GM18498 (cell line): ENCODE data around the gene SFMBT2.
"Not testable (repeated sequence)": the region's sequence is repeated elsewhere in the genome, so short reads cannot be mapped to it uniquely, and the experiment has no call there.

Experiments
- ATAC-seq: cut with Tn5 transposase; IDR thresholded peaks from one replicate; pipeline ENCODE4 v1.9.1; 2021; ENCODE audit warnings: mild to moderate bottlenecking, moderate library complexity; ENCODE audit not compliant: unreplicated experiment

The SFMBT2 gene

GRCh38 chr10:7403620-7404019 is 7.2 kb downstream of the SFMBT2 start:
- ATAC-seq = no peak

- ATAC-seq = no peak
Observed at GRCh38 chr10:7401782-7402181, 9.1 kb downstream of the SFMBT2 start.

- no peak for ATAC-seq
Observed at GRCh38 chr10:7401156-7401555, 9.7 kb downstream of the SFMBT2 start.

- ATAC-seq = no peak
Observed at GRCh38 chr10:7400068-7400715, 10.6 kb downstream of the SFMBT2 start.

- ATAC-seq = no peak
Observed at GRCh38 chr10:7399533-7399932, 11.3 kb downstream of the SFMBT2 start.

DNA sequence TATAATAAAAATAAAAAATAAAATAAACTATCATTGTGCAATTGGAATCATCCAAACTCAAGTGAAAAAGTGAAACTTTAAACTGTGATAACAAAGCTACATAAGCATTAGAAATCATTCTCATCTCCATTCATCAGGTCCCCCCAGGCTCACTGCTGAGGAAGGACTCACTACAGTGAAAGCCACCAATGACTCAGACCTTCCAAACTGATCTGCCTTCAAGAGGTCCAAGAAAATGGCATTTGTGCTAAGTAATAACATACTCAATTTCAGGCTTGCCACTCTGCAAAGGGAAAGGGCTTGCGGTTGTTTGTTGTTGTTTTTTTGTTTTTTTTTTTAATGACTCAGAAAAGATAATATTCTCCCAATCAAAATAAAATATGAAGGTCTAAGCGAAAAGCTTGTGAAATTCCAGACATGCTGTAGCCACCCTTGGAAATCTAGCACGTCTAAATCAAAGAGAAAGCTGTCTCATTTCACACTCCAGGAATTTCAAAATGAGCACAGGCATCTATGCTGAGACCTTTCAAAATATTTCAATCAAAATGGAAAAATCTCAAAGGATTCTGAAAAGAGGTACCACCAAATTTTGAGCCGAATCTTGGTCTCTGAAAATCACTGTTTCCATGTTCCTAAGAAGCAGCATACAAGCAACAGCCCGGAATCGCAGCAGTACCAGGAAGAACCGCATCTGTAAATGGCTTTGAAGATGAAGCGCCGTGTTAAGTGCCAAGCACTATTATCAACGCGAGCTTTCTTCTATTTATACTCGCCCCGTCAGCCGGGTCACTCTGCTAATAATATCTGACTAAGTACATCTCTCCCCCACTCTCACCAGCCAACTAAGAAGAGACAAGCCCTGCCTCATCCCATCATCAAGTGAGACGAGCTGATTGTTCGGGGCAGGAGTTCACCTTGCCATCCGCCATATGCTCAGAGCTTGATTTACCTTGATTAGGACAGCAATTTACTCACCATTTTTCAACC is 13.5 kb downstream of the SFMBT2 start:
- no peak for ATAC-seq

DNA sequence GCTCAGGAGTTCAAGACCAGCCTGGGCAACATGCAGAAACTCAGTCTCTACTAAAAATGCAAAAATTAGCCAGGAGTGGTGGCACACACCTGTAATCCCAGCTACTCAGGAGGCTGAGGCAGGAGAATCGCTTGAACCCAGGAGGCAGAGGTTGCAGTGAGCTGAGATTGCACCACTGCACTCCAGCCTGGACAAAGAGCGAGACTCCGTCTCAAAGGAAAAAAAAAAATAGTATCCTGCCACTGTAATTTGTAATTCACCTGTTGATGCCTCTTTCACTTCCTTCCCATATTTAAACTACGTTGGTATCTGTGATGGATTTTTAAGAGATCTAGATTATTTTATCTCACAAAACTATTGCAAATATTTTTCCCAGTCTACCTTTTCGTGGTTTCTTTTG is 18.5 kb downstream of the SFMBT2 start:
- not testable (repeated sequence) for ATAC-seq

GRCh38 chr10:7391748-7392147 is 19.1 kb downstream of the SFMBT2 start:
- ATAC-seq = no peak

DNA sequence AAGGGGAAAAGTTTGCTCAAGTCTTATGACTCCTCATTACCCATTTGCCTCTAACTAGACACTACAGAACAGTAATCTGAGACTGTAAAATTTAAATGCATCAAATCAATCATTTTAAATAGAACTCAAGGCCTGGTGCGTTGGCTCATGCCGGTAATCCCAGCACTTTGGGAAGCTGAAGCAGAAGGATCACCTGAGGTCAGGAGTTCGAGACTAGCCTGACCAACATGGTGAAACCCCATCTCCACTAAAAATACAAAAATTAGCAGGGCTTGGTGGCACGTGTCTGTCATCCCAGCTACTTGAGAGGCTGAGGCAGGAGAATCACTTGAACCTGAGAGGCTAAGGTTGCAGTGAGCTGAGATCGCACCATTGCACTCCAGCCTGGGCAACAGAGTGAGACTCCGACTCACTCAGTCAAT is 20.1 kb downstream of the SFMBT2 start:
- not testable (repeated sequence) for ATAC-seq

GRCh38 chr10:7389844-7390243 is 21.0 kb downstream of the SFMBT2 start:
- ATAC-seq = no peak

DNA sequence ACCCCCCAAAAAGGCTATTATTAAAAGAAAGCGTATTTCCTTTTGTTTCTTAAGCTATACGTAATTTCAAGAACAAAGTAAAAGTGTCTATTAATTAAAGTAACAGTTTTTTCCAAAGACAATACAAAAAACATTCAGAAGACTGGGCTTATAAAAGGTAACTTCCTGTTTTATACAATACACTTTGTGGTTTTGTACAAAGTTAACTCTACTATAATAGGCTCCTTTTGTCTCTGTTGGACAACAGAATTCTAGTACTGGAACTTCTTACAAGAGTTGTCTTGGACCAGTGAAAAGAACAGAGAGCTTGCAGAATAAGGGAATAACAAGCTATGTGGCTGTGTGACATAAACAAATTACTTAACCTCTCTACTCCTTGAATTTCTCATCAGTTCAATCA is 21.5 kb downstream of the SFMBT2 start:
- ATAC-seq = no peak

DNA sequence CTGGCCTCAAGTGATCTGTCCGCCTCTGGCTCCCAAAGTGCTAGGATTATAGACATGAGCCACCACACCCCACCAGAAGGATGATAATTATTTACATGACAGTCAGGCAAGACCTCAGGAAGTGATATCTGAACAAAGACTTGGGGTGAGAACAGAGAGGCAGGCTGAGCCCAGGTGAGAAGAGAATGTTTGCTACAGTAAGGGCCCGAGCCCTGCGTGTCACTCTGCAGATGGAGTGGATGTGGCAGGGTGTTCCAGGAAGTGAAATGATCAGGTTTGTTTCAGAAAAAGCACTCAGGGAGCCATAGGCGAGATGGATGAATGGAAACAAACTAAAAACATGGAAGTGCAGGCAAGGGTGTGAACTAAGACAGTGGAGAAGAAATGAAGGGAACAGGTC is 22.2 kb downstream of the SFMBT2 start:
- no peak for ATAC-seq

- not testable (repeated sequence) for ATAC-seq
Observed at GRCh38 chr10:7388149-7388548, 22.7 kb downstream of the SFMBT2 start.

GRCh38 chr10:7385114-7385513 is 25.7 kb downstream of the SFMBT2 start:
- no peak for ATAC-seq

DNA sequence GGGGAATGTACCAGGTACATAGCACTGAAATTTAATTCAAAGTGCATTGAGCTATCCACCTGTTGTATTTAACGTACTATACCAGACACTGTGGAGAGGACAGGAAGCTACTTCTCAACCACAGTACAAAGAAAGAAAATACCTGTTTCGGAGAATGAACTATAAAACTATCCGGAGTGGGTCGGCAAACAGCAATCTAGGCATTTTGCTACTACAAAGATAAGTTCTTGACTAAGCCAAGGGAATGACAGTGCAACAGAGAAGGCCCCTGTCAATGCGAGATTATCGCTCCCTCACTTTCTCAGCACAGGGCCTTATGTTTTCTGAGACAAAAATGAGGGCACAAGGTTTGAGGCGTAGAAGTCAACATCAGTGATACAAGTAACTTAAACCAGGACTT is 27.4 kb downstream of the SFMBT2 start:
- ATAC-seq = no peak

- ATAC-seq = no peak
Observed at GRCh38 chr10:7380704-7381241, 30.1 kb downstream of the SFMBT2 start.

DNA sequence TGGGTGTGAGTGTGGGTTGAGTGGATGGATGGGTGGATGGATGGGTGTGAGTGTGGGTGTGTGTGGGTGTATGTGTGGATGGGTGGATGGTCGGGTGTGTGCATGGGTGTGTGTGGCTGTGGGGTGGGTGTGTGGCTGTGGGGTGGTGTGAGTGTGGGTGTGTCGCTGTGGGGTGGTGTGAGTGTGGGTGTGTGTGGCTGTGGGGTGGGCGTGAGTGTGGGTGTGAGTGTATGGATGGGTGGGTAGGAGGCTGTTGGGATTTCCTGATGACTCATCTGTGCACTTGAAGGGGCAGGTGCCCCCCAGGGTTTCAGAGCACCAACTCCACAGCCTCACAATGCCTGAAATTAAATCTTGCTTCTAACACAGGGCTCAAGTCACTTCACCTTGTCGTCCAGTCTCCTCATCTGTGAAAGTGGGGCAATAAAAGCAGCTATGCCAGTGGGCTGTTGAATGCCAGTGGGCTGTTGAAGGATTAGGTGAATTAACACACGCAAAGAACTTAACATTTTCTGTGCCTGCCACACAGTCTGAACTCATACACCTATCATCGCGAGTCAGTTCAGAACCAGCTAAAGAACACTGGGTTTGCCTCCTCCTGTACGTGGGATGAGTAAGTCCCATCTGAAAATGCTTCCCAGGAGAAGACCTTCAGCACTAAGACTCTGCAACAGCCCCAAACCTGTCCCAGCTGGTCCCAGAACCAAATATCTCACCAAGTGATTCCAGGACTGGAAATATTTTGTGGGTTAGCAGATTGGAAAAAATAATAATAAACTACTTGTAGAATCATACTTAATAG is 32.0 kb downstream of the SFMBT2 start:
- no peak for ATAC-seq

DNA sequence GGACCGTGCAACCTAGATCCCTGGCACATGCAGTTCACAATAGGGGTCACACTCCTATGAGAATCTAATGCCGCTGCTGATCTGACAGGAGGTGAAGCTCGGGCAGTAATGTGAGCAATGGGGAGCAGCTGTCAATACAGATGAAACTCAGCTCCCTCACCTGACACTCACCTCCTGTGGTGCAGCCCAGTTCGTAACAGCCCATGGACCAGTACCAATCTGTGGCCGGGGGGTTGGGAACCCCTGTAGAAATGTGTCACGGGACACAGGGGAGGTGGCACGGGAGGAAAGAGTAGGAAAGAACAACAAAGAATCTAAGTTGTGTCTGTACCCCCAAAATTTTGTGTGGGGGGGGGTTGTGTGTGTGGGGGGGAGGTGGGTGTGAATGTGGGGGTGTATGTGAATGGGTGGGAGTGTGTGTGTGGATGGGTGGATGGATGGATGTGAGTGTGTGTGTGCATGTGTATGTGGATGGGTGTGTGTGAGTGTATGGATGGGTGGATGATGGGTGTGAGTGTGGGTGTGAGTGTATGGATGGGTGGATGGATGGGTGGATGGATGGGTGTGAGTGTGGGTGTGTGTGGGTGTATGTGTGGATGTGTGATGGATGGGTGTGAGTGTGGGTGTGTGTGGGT is 33.1 kb downstream of the SFMBT2 start:
- no peak for ATAC-seq

GRCh38 chr10:7374795-7375194 is 36.0 kb downstream of the SFMBT2 start:
- no peak for ATAC-seq

DNA sequence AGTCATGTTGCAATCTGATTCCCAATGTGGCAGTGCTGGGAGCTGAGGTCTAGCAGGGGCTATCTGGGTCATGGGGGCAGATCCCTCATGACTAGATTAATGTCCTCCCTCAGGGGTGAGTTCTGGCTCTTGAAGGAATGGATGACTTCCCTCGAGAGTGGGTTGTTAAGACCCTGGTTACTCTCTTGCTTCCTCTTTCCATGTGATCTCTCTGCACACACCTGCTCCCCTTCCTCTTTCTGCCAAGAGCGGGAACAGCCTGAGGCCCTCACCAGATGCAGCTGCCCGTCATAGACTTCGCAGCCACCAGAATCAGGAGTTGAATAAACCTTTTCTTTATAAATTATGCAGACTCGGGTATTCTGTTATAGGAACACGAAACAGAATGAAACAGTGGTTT is 37.8 kb downstream of the SFMBT2 start:
- ATAC-seq = no peak

- ATAC-seq = no peak
Observed at GRCh38 chr10:7372504-7372903, 38.3 kb downstream of the SFMBT2 start.
